Neural crest cell (in vitro differentiated cells): ENCODE measurements around the gene RASGRP2. TPM values are rescaled to one million over a fixed set of nuclear protein-coding genes. Genes with fewer than 3 reads are reported as not detected.

Experiments used
- DNase-seq: peaks from one replicate; pipeline ENCODE4 v3.0.0; 2021; ENCODE audit warnings: low read depth, mixed read lengths, low spot score
- H3K27ac Mint-ChIP-seq: one replicate; pipeline ENCODE4 v1.8.0; 2021; ENCODE audit warnings: mild to moderate bottlenecking, mixed read lengths; ENCODE audit not compliant: unreplicated experiment
- H3K27me3 Mint-ChIP-seq: 2 replicates; pipeline ENCODE4 v1.8.0; 2021; ENCODE audit warnings: low read depth, mild to moderate bottlenecking, mixed read lengths
- H3K36me3 Mint-ChIP-seq: 2 replicates; pipeline ENCODE4 v1.8.0; 2021; ENCODE audit warnings: low read depth, mild to moderate bottlenecking, mixed read lengths
- H3K4me1 Mint-ChIP-seq: 2 replicates; pipeline ENCODE4 v1.8.0; 2021; ENCODE audit warnings: mixed read lengths
- H3K4me3 Mint-ChIP-seq: one replicate; pipeline ENCODE4 v1.8.0; 2021; ENCODE audit warnings: mild to moderate bottlenecking, mixed read lengths
- H3K9me3 Mint-ChIP-seq: 2 replicates; pipeline ENCODE4 v1.8.0; 2021; ENCODE audit warnings: mixed read lengths
- CTCF ChIP-seq: fragments of 200-600 bp; sonication (generic); conservative IDR thresholded peaks from 2 replicates; pipeline ENCODE4 v1.5.0; 2021; ENCODE audit warnings: antibody characterized with exemption, mild to moderate bottlenecking
- total RNA-seq: library from RNA; stranded (reverse); gene quantifications from 2 replicates; pipeline ENCODE4 v1.2.1, GENCODE V29; 2021

Gene RASGRP2
- total RNA-seq, 1 donor from 2014 or later = 0.93 TPM

DNA sequence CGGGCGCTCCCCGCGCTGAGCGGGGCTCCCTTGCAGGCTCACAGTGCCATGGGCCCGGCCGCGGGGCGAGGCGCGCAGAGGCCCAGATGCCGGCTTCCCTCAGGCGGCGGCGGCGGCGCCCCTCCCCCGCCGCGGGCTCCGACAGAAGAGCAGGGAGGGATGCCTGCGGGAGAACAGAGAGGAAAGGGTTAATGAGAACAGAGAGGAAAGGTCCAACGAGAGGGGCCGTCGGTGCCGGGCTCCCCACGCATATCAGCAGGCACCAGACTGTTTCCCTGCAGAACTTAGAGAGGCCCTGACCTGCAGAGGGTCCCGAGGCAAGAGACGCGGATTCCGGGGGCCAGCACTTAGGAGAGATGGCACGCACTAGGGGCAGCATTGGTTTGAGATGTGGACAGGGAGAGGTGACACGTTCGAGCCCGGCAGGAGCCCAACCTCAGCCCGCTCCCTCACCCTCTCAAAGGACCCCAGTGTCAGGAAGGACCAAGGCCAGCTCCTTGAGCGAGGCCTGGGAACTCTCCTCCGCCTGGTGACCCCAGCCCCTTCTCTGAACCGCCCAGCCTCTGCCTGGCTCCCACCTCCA, 30.1 kb downstream of the RASGRP2 start:
- no peaks in the 10 kb centered on the region for H3K9me3 Mint-ChIP-seq
- TF ChIP-seq CTCF = no peak
- no peaks in the 10 kb centered on the region for H3K36me3 Mint-ChIP-seq
- no peak for DNase-seq
- peaks cover 87% of the 10 kb centered on the region for H3K27me3 Mint-ChIP-seq
- peak overlapping the region; percentile 41 for H3K4me3 Mint-ChIP-seq
- H3K4me1 Mint-ChIP-seq = peaks cover 12% of the 10 kb centered on the region
- no peak overlapping the region for H3K27ac Mint-ChIP-seq

DNA sequence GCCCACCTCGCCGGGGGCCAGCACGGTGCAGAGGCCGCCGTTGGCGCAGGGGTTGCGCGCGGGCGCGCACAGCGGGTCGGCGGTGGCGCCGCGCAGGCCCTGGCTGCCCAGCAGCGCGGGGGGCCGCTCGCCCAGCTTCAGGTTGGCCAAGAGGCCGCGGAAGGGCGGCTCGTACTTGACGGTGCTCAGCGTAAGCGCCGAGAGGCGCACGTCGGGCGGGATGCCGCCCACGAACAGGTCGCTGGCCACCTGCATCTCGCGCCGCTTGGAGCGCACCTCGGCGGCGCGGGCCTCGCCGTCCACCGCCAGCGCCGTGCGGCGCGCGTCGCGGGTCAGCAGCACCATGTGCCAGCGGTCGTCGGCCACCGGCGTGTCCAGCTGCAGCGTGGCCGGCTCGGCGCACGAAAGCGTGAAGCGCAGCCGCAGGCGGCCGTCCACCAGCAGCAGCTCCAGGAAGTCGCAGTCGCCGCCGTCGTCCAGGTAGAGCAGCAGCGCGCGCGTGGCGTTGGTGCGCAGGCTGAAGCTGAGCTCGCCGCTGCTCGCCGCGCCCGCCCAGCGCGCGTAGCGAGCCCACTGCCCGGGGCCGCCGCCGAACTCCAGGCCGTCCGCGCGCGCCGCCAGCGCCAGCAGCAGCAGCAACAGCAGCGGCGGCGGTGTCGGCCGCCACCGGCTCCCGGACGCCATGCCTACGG, 30.8 kb downstream of the RASGRP2 start:
- no peak for DNase-seq
- no peaks in the 10 kb centered on the region for H3K36me3 Mint-ChIP-seq
- peaks cover 84% of the 10 kb centered on the region for H3K27me3 Mint-ChIP-seq

GRCh38 chr11:64712430-64713015, 31.4 kb downstream of the RASGRP2 start:
- no peaks in the 10 kb centered on the region for H3K36me3 Mint-ChIP-seq
- DNase-seq = no peak
- H3K27ac Mint-ChIP-seq = no peak overlapping the region
- peaks cover 16% of the 10 kb centered on the region for H3K4me1 Mint-ChIP-seq
- H3K27me3 Mint-ChIP-seq = peaks cover 83% of the 10 kb centered on the region
- no peak overlapping the region for H3K4me3 Mint-ChIP-seq
- no peaks in the 10 kb centered on the region for H3K9me3 Mint-ChIP-seq
- no peak for TF ChIP-seq CTCF

More for the DNA sequence above, 30.8 kb downstream of the RASGRP2 start:
- Mint-ChIP-seq H3K4me1 (peaks cover 16% of the 10 kb centered on the region), H3K9me3 (no peaks in the 10 kb centered on the region), H3K27ac (no peak overlapping the region), H3K4me3 (no peak overlapping the region)
- no peak for TF ChIP-seq CTCF

DNA sequence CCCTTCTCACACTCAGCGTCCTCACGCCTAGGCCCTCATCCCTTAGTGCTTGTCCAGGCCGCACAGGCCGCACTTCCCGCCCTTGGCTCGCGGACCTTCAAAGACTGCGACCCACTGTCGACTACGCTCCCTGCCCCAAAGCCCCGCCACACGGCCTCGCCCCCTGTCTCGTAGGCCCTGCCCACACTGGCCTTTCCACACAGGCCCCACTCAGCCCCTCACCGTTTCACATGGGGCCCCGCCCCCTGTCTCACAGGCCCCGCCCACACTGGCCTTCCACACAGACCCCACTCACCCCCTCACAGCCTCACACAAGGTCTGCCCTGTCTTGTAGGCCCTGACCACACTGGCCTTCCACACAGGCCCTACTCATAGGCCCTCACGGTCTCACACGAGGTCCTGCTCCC, 32.0 kb downstream of the RASGRP2 start:
- Mint-ChIP-seq H3K27ac (no peak overlapping the region), H3K36me3 (no peaks in the 10 kb centered on the region), H3K4me3 (no peak overlapping the region), H3K27me3 (peaks cover 80% of the 10 kb centered on the region), H3K4me1 (peaks cover 13% of the 10 kb centered on the region), H3K9me3 (no peaks in the 10 kb centered on the region)
- no peak for DNase-seq
- no peak for TF ChIP-seq CTCF

GRCh38 chr11:64711138-64711955, 32.6 kb downstream of the RASGRP2 start:
- no peaks in the 10 kb centered on the region for H3K9me3 Mint-ChIP-seq
- H3K36me3 Mint-ChIP-seq = no peaks in the 10 kb centered on the region
- H3K27me3 Mint-ChIP-seq = peaks cover 79% of the 10 kb centered on the region
- no peak overlapping the region for H3K27ac Mint-ChIP-seq
- no peak for DNase-seq
- peaks cover 11% of the 10 kb centered on the region for H3K4me1 Mint-ChIP-seq
- no peak overlapping the region for H3K4me3 Mint-ChIP-seq
- no peak for TF ChIP-seq CTCF
